ENCODE results near the gene MRPS23. TPM values are rescaled to one million over a fixed set of nuclear protein-coding genes. Genes with fewer than 3 reads are reported as not detected.

MRPS23 gene
- total and polyA plus RNA-seq, 2 experiments from 2014 or later, result 33.4 to 61.1 TPM

DNA sequence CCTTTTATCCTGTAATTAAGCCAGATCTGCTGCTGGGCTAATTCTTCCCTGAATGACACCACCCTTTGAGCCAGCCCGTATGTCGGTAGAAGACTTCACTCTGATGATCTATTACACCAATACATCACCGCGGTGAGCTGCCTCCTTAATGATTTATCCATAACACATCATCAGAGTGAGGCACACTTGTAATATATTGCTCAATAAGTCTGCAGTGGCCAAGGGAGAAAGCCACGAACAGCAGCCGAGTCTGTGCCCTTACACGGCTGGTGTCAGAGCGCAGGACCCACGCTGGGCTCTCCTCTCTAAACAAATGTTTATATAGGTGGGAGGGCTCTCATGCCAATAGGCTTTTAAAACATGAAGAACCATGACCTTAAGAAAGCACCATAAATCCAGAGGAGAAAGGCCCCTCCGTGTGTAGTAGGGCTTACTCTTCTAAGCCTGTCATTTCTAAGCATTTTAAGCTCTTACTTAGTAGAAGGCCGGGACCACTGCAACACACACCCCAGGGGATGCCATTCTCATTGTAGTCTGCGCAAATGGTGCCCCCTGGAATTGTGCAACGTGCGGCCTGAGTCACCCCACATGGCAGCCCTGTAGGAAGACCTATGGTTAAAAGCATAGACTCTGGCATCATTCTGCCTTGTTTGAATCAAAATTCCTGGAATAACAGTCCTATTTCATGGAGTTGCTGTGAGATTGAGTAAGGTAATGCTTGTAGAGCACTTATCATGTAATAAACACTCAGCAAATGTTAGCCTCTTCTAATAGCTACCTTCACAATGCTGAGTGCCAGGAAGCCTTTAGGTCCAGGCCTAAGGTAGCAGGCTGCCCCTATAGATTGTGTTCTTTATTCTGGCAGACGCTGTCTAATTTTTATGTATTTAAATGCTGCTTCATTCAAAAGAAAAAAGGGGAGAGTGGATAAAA lies 26.1 kb downstream of the MRPS23 start:
- no peak overlapping the region for H2AFZ ChIP-seq
- H3K4me2 ChIP-seq (ENCODE audit: unreplicated experiment), result peak overlapping the region; percentile 21
- no peaks in the 10 kb centered on the region for H3K79me2 ChIP-seq (ENCODE audit: insufficient read depth)
- no peaks in the 10 kb centered on the region for H4K20me1 ChIP-seq (ENCODE audit: insufficient read depth)
- 57% methylated on average over 15 of the region's 15 CpGs for WGBS, 2 experiments (ENCODE audit: low coverage in 1 of 2, low lambda C conversion rate in 2 of 2, missing lambda C conversion rate in 2 of 2)
- H3K9ac ChIP-seq, result no peak overlapping the region
- no peak overlapping the region for H3K27ac ChIP-seq
- no peaks in the 10 kb centered on the region for H3K9me2 ChIP-seq (ENCODE audit: insufficient read depth)
- in situ Hi-C loops (cut with MboI), result loop anchor here (10.0 kb wide), 1 partner anchor 689 kb away; no protein-coding TSS in a partner anchor
- H3F3A ChIP-seq (ENCODE audit: insufficient read depth), result 0 out of 2 replicates have a peak, but pooled peaks cover 5% of the 10 kb centered on the region
- peaks cover 14% of the 10 kb centered on the region for H3K27me3 ChIP-seq (replicated peaks; ENCODE audit: insufficient read depth)
- H3K4me1 ChIP-seq (ENCODE audit: insufficient read depth), result peaks cover 12% of the 10 kb centered on the region; the same call in 1 of the 2 replicates
- H3K9me3 ChIP-seq (ENCODE audit: low read depth), result no peaks in the 10 kb centered on the region
- H3K4me3 ChIP-seq, result no peak overlapping the region
- peak; percentile 58 for DNase-seq
- TF ChIP-seq EZH2phosphoT487 (IDR thresholded peaks at IDR 0.05; ENCODE audit: insufficient read depth, low read depth) (no peak), EZH2 (IDR thresholded peaks at IDR 0.05; ENCODE audit: insufficient read depth, poor library complexity, severe bottlenecking) (no peak)
- H3K36me3 ChIP-seq (ENCODE audit: low read depth), result no peaks in the 10 kb centered on the region

DNA sequence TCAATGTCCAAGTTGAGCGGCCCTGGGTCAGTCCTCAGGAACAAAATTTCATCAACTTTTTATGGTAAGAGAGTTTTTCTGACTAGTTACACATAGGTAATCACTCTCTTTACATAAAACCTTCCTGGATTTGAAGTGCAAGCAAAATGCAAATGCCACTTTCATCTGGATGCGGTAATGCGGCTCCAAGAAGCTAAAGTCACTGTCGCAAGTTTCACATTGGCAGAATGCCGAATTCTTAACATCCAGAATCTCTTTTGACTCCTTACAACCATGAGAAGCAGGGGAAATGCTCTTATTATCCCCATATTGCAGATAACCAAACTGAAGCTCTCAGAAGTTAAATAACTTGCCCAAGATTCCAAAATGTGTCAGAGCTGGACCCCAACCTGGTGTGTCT lies 30.0 kb downstream of the MRPS23 start:
- in situ Hi-C loops (cut with MboI), result loop anchor here (10.0 kb wide), 1 partner anchor 685 kb away; no protein-coding TSS in a partner anchor
- Histone ChIP-seq H3K9ac (no peak overlapping the region), H3K79me2 (ENCODE audit: insufficient read depth) (no peaks in the 10 kb centered on the region), H2AFZ (no peak overlapping the region), H3K9me3 (ENCODE audit: low read depth) (no peaks in the 10 kb centered on the region), H3K27ac (no peak overlapping the region), H4K20me1 (ENCODE audit: insufficient read depth) (no peaks in the 10 kb centered on the region), H3F3A (ENCODE audit: insufficient read depth) (0 out of 2 replicates have a peak, but pooled peaks cover 5% of the 10 kb centered on the region), H3K27me3 (replicated peaks; ENCODE audit: insufficient read depth) (peaks cover 42% of the 10 kb centered on the region), H3K9me2 (ENCODE audit: insufficient read depth) (no peaks in the 10 kb centered on the region), H3K4me2 (ENCODE audit: unreplicated experiment) (no peak overlapping the region), H3K4me1 (ENCODE audit: insufficient read depth) (peaks cover 12% of the 10 kb centered on the region; the same call in 1 of the 2 replicates), H3K4me3 (no peak overlapping the region), H3K36me3 (ENCODE audit: low read depth) (no peaks in the 10 kb centered on the region)
- TF ChIP-seq EZH2 (IDR thresholded peaks at IDR 0.05; ENCODE audit: insufficient read depth, poor library complexity, severe bottlenecking) (no peak), EZH2phosphoT487 (IDR thresholded peaks at IDR 0.05; ENCODE audit: insufficient read depth, low read depth) (no peak)
- no peak for DNase-seq
- 56 to 59% methylated on average over 5 of the region's 5 CpGs for whole genome bisulfite sequencing, 2 experiments (ENCODE audit: low coverage in 1 of 2, low lambda C conversion rate in 2 of 2, missing lambda C conversion rate in 2 of 2)

- Histone ChIP-seq H2AFZ (no peak overlapping the region), H4K20me1 (ENCODE audit: insufficient read depth) (no peaks in the 10 kb centered on the region), H3K36me3 (ENCODE audit: low read depth) (no peaks in the 10 kb centered on the region), H3F3A (ENCODE audit: insufficient read depth) (0 out of 2 replicates have a peak, but pooled peaks cover 5% of the 10 kb centered on the region), H3K9me3 (ENCODE audit: low read depth) (no peaks in the 10 kb centered on the region), H3K27ac (no peak overlapping the region), H3K4me1 (ENCODE audit: insufficient read depth) (peaks cover 12% of the 10 kb centered on the region; the same call in 1 of the 2 replicates), H3K4me3 (no peak overlapping the region), H3K79me2 (ENCODE audit: insufficient read depth) (no peaks in the 10 kb centered on the region), H3K9me2 (ENCODE audit: insufficient read depth) (no peaks in the 10 kb centered on the region), H3K4me2 (ENCODE audit: unreplicated experiment) (no peak overlapping the region), H3K27me3 (replicated peaks; ENCODE audit: insufficient read depth) (peaks cover 48% of the 10 kb centered on the region), H3K9ac (no peak overlapping the region)
- WGBS, 2 experiments (ENCODE audit: low coverage in 1 of 2, low lambda C conversion rate in 2 of 2, missing lambda C conversion rate in 2 of 2), result 55 to 62% methylated on average over 2 of the region's 2 CpGs
- no peak for DNase-seq
- in situ Hi-C loops (cut with MboI), result no loop called here
- TF ChIP-seq EZH2phosphoT487 (IDR thresholded peaks at IDR 0.05; ENCODE audit: insufficient read depth, low read depth), result no peak
Measured at GRCh38 chr17:57819285-57819684, 30.6 kb downstream of the MRPS23 start.

DNA sequence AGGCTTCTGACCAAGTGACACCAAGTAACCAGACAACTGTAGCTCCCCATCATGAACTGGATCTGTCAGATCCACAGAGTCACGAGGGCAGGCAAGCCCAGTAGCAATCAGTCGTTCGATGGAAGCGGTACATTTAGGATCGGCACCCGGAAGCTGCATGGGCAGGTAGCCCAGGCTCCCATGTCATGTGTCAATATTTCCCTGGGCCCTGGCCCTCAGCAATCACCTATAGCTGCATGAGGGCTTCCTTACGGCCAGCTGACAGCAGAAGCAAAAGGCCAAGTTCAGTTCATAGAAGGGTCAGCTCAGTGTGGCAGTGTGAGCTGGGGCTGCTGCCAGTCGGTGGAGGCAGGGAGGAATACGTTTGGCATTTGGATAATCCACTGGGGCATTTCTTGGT lies 31.8 kb downstream of the MRPS23 start:
- Histone ChIP-seq H3K27me3 (replicated peaks; ENCODE audit: insufficient read depth) (peaks cover 55% of the 10 kb centered on the region), H3K4me1 (ENCODE audit: insufficient read depth) (no peaks in the 10 kb centered on the region), H3K79me2 (ENCODE audit: insufficient read depth) (no peaks in the 10 kb centered on the region), H3F3A (ENCODE audit: insufficient read depth) (no peaks in the 10 kb centered on the region), H3K36me3 (ENCODE audit: low read depth) (no peaks in the 10 kb centered on the region), H4K20me1 (ENCODE audit: insufficient read depth) (no peaks in the 10 kb centered on the region), H2AFZ (no peak overlapping the region), H3K4me2 (ENCODE audit: unreplicated experiment) (no peak overlapping the region), H3K9me3 (ENCODE audit: low read depth) (no peaks in the 10 kb centered on the region), H3K27ac (no peak overlapping the region), H3K9me2 (ENCODE audit: insufficient read depth) (no peaks in the 10 kb centered on the region), H3K9ac (no peak overlapping the region), H3K4me3 (no peak overlapping the region)
- no peak for DNase-seq
- 63 to 69% methylated on average over 9 of the region's 9 CpGs for WGBS, 2 experiments (ENCODE audit: low coverage in 1 of 2, low lambda C conversion rate in 2 of 2, missing lambda C conversion rate in 2 of 2)
- in situ Hi-C loops (cut with MboI), result no loop called here
- no peak for TF ChIP-seq EZH2phosphoT487 (IDR thresholded peaks at IDR 0.05; ENCODE audit: insufficient read depth, low read depth)
- no peak for TF ChIP-seq EZH2 (IDR thresholded peaks at IDR 0.05; ENCODE audit: insufficient read depth, poor library complexity, severe bottlenecking)
